ENCODE measurements around the gene HS3ST6.
"Not testable (repeated sequence)": the region's sequence is repeated elsewhere in the genome, so short reads cannot be mapped to it uniquely, and the experiment has no call there.

The HS3ST6 gene

GRCh38 chr16:1918351-1919326, at the start of gene HS3ST6:
Gene HS3ST6, minus strand, starts transcription at chr16:1918415. Its CDS starts 92 bp downstream, at chr16:1918323.
- DNase-seq: no peak

- no peak for DNase-seq
These were observed 48.2 kb upstream of the HS3ST6 start, which contains the start of gene RNF151 for GRCh38 chr16:1966460-1966859. Gene RNF151, plus strand, starts transcription at chr16:1966856. Its CDS starts 26 bp downstream, at chr16:1966882.

GRCh38 chr16:1965396-1966001, 47.3 kb upstream of the HS3ST6 start:
- DNase-seq: peak; percentile 51

- DNase-seq: peak; percentile 98
These were observed 46.5 kb upstream of the HS3ST6 start, which contains the start of gene RPS2 for GRCh38 chr16:1964506-1965395. Gene RPS2, minus strand, starts transcription at chr16:1964826. Its CDS starts 201 bp downstream, at chr16:1964625.

- DNase-seq: peak; percentile 65
These were observed 45.7 kb upstream of the HS3ST6 start for GRCh38 chr16:1963806-1964505.

DNA sequence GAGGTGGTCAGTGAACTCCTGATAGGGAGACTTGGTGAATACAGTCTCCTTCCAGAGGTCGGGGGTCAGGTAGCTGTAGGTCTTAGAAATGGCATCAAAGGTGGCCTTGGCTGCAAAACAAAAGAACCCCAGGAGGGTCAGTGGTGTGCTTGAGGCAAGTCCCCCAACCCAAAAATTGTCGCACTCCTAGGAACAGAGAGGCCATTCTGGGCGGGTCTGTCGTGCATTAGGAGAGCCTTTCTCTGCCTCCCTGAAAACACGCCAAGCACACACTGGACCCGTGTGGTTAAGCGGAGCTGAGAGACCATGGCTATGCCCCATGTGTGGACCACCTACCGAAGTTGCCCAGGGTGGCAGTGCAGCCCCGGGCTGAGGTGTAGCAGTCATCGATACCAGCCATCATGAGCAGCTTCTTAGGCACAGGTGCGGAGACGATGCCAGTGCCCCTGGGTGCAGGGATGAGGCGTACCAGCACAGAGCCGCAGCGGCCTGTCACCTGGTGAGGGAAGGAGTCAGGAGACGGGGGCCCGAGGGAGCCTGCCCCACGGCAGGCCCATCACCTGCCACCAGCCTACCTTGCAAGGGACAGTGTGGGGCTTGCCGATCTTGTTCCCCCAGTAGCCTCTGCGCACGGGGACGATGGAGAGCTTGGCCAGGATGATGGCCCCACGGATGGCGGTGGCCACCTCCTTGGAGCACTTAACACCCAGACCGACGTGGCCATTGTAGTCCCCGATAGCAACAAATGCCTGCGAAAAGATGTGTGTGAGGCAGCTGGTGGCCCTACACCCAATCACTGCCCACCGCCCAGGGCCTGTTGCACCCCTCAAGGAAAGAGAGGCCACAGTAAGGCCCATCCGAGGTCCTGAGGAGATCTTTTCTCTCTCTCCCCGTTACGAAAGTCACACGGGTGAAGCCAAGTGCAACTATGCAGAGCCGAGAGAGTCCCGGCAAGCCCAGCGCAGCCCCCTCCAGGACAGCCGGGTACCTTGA, 44.2 kb upstream of the HS3ST6 start:
- DNase-seq: peak; percentile 43

GRCh38 chr16:1961651-1962067, 43.4 kb upstream of the HS3ST6 start:
- DNase-seq: peak; percentile 62

- peak; percentile 80 for DNase-seq
These were observed 42.7 kb upstream of the HS3ST6 start for GRCh38 chr16:1960665-1961630.

DNA sequence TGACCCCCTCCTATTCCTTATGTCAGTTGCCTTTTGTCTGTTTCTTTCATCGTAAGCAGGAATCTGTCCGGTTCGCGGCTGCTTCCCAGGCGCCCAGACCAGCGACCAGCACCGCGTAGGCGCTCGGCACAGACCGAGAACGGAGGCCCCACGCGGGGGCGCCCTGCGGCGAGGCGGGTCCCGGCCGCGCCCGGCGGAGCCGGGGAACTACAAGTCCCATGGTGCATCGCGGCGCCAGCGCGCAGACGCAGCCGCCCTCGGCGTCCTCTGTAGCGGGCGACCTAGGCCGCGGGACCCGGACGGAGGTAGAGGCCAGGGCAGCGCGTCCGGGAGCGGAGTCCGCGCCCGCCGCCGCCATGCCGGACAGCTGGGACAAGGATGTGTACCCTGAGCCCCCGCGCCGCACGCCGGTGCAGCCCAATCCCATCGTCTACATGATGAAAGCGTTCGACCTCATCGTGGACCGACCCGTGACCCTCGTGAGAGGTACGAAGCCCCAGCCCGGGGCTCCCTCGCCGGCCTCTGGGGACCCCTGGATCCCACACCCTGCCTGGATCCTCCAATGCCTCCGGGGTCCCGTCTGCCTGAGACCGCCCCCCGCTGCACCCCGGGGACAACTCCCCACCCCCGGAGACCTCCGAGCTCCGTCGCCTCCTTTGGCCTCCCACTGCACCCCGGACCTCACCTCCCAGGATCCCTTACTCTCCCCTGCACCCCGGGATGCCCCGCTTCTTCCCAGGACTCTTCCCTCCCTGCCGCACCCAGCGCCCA, 41.2 kb upstream of the HS3ST6 start, which contains the start of gene NDUFB10:
Gene NDUFB10, plus strand, starts transcription at position 270 of the 771 bp plus-strand sequence. Its CDS starts 87 bp downstream, at position 357.
- DNase-seq: peak; percentile 97

GRCh38 chr16:1958715-1959268, 40.6 kb upstream of the HS3ST6 start:
- peak; percentile 35 for DNase-seq

DNA sequence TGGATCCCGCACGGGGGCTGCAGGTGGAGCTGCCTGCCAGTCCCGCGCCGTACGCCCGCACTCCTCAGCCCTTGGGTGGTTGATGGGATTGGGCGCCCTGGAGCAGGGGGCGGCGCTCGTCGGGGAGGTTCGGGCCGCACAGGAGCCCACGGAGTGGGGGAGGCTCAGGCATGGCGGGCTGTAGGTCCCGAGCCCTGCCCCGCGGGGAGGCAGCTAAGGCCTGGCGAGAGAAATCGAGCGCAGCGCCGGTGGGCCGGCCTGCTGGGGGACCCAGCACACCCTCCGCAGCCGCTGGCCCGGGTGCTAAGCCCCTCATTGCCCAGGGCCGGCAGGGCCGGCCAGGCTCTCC, 39.9 kb upstream of the HS3ST6 start:
- not testable (repeated sequence) for DNase-seq

- not testable (repeated sequence) for DNase-seq
These were observed 39.4 kb upstream of the HS3ST6 start for GRCh38 chr16:1957434-1958142.

GRCh38 chr16:1953734-1954133, 35.5 kb upstream of the HS3ST6 start:
- no peak for DNase-seq

DNA sequence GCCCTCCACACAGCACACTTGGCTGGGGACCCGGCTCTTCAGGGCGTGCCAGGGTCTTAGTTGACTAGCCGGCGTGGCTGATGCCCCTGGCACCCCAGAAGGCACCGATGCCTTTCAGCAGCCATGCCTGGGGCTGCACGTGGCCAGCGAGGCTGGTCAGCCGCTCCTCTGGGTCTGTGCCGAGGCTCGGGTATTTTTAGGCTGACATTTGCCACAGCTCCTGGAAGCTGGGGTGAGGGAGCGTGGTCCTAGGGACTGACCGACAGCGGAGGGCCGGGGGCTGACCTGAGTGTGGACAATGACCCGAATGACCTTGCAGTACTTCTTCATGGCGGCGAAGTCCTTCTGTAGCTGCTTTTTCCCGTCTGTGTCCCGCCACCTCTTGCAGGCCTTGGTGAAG, 32.3 kb upstream of the HS3ST6 start:
- DNase-seq: no peak

GRCh38 chr16:1950047-1950446, 31.8 kb upstream of the HS3ST6 start:
- DNase-seq: no peak

- DNase-seq: no peak
These were observed 31.3 kb upstream of the HS3ST6 start for GRCh38 chr16:1949507-1949906.

DNA sequence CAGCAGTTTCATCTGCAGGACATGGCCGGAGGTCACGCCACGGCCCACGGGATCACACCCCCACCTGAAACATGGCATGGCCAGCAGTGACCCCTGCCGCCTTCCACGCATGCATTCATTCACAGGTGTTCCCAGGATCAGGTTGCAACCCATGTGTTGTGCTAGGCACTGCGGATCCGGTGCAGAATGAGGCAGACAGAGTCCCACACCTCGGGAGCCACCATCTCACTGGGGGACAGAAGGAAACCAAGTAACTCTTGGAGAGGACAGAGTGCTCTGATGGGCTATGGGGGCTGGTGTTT, 29.1 kb upstream of the HS3ST6 start:
- DNase-seq: no peak

Data from stimulated activated CD8-positive, alpha-beta memory T cell treated with anti-CD3 and anti-CD28 coated beads, Interleukin-4, amount 100 ng/mL, for 48 hours (primary cell).